Endothelial cell of umbilical vein (primary cell): Measurements from ENCODE around the gene EFHC1.

Source experiments
- EZH2 ChIP-seq: IDR thresholded peaks from 2 replicates; pipeline ENCODE4 v1.6.1; 2012; ENCODE audit warnings: borderline replicate concordance, low read depth, mild to moderate bottlenecking, moderate library complexity, low read length, inconsistent platforms; ENCODE audit not compliant: severe bottlenecking
- GATA2 ChIP-seq: IDR thresholded peaks from 2 replicates; pipeline ENCODE4 v1.7.0; 2011; ENCODE audit warnings: low read depth, mild to moderate bottlenecking, moderate library complexity, mixed read lengths, low read length; ENCODE audit not compliant: insufficient read length, insufficient read depth
- TF ChIP-seq, protein P1 (sequence below), 2 donors: IDR thresholded peaks; 1 replicate in 1 of 2; 2 replicates in 1 of 2; pipeline ENCODE4 v1.5.1; 2011; ENCODE audit warnings: low read length in 2 of 2, mild to moderate bottlenecking in 2 of 2, moderate library complexity in 2 of 2, control low read depth in 1 of 2, inconsistent platforms in 1 of 2, low read depth in 1 of 2; ENCODE audit not compliant: insufficient read depth in 1 of 2; ENCODE audit errors: extremely low read depth in 1 of 2

DNA sequence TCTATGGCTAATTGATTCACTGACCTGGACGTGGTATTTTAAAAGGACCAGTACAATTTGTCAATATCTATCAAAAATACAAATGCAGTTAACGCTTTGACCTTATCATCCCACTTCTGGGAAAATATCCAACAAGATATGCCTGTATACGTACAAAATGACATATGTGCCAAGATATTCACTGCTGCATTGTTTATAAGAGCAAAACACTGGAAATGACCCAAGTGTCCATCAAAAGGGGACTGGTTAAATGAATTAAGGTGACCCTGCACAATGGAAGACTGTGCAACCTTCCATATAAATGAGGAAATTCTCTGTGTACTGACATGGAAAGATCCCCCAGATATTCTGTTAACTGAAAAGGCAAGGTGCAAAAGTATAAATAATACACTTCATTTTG, 142.8 kb downstream of the EFHC1 start:
- TF ChIP-seq EZH2 (no peak), GATA2 (no peak)
- TF ChIP-seq, protein P1, sequence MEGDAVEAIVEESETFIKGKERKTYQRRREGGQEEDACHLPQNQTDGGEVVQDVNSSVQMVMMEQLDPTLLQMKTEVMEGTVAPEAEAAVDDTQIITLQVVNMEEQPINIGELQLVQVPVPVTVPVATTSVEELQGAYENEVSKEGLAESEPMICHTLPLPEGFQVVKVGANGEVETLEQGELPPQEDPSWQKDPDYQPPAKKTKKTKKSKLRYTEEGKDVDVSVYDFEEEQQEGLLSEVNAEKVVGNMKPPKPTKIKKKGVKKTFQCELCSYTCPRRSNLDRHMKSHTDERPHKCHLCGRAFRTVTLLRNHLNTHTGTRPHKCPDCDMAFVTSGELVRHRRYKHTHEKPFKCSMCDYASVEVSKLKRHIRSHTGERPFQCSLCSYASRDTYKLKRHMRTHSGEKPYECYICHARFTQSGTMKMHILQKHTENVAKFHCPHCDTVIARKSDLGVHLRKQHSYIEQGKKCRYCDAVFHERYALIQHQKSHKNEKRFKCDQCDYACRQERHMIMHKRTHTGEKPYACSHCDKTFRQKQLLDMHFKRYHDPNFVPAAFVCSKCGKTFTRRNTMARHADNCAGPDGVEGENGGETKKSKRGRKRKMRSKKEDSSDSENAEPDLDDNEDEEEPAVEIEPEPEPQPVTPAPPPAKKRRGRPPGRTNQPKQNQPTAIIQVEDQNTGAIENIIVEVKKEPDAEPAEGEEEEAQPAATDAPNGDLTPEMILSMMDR (IDR thresholded peaks at IDR 0.05; ENCODE audit: extremely low read depth in 1 of 2, insufficient read depth in 1 of 2, low read depth in 1 of 2, low read length in 2 of 2): no peak
